ENCODE results near the gene GLRX2.
"Not testable (repeated sequence)": the region's sequence is repeated elsewhere in the genome, so short reads cannot be mapped to it uniquely, and the experiment has no call there.

The GLRX2 gene

GRCh38 chr1:193118194-193118593, 13.0 kb upstream of the GLRX2 start:
- TF ChIP-seq, protein P1, sequence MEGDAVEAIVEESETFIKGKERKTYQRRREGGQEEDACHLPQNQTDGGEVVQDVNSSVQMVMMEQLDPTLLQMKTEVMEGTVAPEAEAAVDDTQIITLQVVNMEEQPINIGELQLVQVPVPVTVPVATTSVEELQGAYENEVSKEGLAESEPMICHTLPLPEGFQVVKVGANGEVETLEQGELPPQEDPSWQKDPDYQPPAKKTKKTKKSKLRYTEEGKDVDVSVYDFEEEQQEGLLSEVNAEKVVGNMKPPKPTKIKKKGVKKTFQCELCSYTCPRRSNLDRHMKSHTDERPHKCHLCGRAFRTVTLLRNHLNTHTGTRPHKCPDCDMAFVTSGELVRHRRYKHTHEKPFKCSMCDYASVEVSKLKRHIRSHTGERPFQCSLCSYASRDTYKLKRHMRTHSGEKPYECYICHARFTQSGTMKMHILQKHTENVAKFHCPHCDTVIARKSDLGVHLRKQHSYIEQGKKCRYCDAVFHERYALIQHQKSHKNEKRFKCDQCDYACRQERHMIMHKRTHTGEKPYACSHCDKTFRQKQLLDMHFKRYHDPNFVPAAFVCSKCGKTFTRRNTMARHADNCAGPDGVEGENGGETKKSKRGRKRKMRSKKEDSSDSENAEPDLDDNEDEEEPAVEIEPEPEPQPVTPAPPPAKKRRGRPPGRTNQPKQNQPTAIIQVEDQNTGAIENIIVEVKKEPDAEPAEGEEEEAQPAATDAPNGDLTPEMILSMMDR (IDR thresholded peaks at IDR 0.05; ENCODE audit: insufficient read depth, missing control alignments), result no peak
- peak; percentile 25 for FAIRE-seq
- no peak for DNase-seq (ENCODE audit: insufficient read length, low spot score)

- DNase-seq (ENCODE audit: insufficient read length, low spot score); FAIRE-seq: not testable (repeated sequence)
These were observed 12.0 kb upstream of the GLRX2 start for GRCh38 chr1:193117167-193117566.

- no peak for FAIRE-seq
These were observed 10.5 kb upstream of the GLRX2 start for GRCh38 chr1:193115629-193116227.

DNA sequence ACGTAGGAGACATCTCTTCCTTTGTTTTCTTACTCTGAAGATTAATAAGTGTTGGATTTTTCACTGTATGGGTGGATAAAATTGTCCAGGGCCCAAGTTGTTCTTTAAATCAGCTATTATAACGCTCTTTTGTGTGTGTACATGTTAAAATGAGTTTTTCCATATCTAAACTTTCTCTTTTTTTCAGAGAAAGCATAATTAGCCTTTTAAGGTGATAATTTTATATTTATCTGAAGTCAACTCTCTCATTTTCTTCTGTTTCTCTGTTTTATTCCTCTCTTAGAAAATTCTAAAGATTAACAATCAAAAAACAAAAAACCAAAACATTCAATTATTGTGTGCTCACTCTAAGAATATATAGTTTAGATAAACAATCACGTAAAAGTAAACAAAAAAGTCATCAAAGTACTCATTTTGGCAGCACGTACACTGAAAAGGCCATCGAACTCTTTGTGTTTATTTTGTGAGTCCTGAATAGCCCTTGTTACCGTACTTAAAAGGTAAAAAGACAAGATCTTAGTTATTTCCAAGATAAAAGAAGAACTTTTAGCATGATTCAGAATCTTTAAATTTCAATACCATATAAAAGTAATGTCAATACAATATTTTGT, 9.4 kb upstream of the GLRX2 start:
- DNase-seq (ENCODE audit: insufficient read length, low spot score) (no peak), FAIRE-seq (peak; percentile 16)
- TF ChIP-seq, protein P1 (IDR thresholded peaks at IDR 0.05; ENCODE audit: insufficient read depth, missing control alignments), result no peak

More at GRCh38 chr1:193115629-193116227, 10.5 kb upstream of the GLRX2 start:
- no peak for DNase-seq (ENCODE audit: insufficient read length, low spot score)
- TF ChIP-seq, protein P1 (IDR thresholded peaks at IDR 0.05; ENCODE audit: insufficient read depth, missing control alignments), result no peak

DNA sequence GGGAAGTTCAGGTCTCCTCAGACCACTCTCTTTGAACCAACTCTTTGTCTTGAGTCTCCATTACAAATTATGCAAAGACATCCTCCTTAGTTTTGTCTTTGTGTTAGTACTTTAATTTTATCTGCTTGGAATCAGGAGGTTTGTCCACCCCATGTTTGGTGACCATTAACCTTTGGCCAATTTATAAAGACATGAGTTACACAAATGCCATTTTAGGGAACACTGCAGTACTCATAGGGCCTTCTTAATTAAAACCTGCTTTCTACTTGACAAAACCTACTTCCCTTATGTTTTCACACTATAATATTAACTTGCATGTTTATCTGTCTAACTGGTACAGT, 8.7 kb upstream of the GLRX2 start:
- no peak for DNase-seq (ENCODE audit: insufficient read length, low spot score)
- TF ChIP-seq, protein P1 (IDR thresholded peaks at IDR 0.05; ENCODE audit: insufficient read depth, missing control alignments), result no peak
- no peak for FAIRE-seq

- TF ChIP-seq, protein P1 (IDR thresholded peaks at IDR 0.05; ENCODE audit: insufficient read depth, missing control alignments), result no peak
- DNase-seq (ENCODE audit: insufficient read length, low spot score), result no peak
- no peak for FAIRE-seq
These were observed 8.2 kb upstream of the GLRX2 start for GRCh38 chr1:193113258-193113991.

GRCh38 chr1:193111641-193112090, 6.5 kb upstream of the GLRX2 start:
- DNase-seq (ENCODE audit: insufficient read length, low spot score) (no peak), FAIRE-seq (no peak)
- TF ChIP-seq, protein P1 (IDR thresholded peaks at IDR 0.05; ENCODE audit: insufficient read depth, missing control alignments), result no peak

Measured in D721Med (cell line).